Measurements from ENCODE around the gene ELMO1.

DNA sequence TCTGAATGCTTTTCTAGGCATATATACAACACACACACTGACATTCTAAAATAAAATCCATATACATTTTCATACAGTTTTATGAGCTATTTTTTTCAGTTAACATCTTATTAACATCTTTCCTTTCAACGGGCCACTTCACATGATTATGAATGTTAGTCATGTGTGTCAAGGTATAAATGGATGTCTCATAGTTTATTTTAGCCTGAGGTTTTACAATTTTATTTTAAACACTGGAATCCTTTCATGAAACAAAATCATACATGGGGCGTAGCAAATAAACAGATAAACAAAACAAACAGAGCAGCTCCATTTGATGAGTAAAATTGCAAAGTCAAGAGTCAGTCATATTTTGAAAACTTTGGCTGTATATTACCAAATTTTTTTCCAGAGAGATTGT, 604.3 kb downstream of the ELMO1 start:
- TF ChIP-seq, protein P1, sequence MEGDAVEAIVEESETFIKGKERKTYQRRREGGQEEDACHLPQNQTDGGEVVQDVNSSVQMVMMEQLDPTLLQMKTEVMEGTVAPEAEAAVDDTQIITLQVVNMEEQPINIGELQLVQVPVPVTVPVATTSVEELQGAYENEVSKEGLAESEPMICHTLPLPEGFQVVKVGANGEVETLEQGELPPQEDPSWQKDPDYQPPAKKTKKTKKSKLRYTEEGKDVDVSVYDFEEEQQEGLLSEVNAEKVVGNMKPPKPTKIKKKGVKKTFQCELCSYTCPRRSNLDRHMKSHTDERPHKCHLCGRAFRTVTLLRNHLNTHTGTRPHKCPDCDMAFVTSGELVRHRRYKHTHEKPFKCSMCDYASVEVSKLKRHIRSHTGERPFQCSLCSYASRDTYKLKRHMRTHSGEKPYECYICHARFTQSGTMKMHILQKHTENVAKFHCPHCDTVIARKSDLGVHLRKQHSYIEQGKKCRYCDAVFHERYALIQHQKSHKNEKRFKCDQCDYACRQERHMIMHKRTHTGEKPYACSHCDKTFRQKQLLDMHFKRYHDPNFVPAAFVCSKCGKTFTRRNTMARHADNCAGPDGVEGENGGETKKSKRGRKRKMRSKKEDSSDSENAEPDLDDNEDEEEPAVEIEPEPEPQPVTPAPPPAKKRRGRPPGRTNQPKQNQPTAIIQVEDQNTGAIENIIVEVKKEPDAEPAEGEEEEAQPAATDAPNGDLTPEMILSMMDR (IDR thresholded peaks at IDR 0.05; ENCODE audit: borderline replicate concordance, extremely low read depth, low read length, poor library complexity, severe bottlenecking): no peak
- no peak for TF ChIP-seq EZH2 (IDR thresholded peaks at IDR 0.05; ENCODE audit: borderline replicate concordance, low read depth, low read length, severe bottlenecking)

All from DND-41 (cell line).